ENCODE data around the gene ATXN7. TPM values are rescaled to one million over a fixed set of nuclear protein-coding genes. Genes with fewer than 3 reads are reported as not detected.
A peak's percentile ranks its signal among the peaks of the same experiment; 100 is the strongest.

ATXN7 gene
- total and polyA plus RNA-seq, 4 donors: 4.8 to 46.6 (median 18.0) TPM

DNA sequence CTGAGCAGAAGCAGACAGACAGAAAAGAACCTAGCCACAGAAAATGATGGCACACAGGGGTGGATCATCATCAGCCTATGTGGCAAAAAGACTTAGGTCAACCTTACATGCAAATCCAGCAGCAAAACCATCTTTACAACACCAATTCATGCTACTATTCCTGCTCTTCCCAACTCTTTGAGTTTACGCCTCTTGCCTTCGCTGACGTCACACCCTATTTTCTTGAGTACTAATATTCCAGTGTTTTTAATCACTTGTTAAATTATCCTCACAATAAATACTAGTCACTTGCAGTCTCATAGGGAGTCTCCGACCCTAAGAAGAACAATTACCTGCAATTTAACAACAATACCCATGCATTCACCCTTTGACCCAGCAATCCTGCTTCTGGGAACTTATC, 165.6 kb downstream of the ATXN7 start:
- Histone ChIP-seq H3K27me3 (ENCODE audit: control insufficient read depth in 3 of 3, insufficient read depth in 3 of 3, low read length in 2 of 3) (peaks cover 0 to 2% (median 0%) of the 10 kb centered on the region in 3 donors), H3K4me3 (no peak overlapping the region), H3K9me3 (ENCODE audit: control insufficient read depth in 4 of 4, insufficient read depth in 3 of 4, low read length in 3 of 4) (no peaks in the 10 kb centered on the region), H3K9ac (ENCODE audit: insufficient read depth in 1 of 2, low read length in 2 of 2) (no peak overlapping the region), H3K27ac (ENCODE audit: low read depth in 1 of 2, low read length in 1 of 2) (no peak overlapping the region), H3K4me1 (ENCODE audit: control insufficient read depth in 5 of 5, insufficient read depth in 5 of 5, low read length in 5 of 5) (peaks cover 0 to 4% (median 0%) of the 10 kb centered on the region in 5 donors), H3K36me3 (ENCODE audit: control insufficient read depth in 4 of 4, insufficient read depth in 4 of 4, low read length in 4 of 4) (no peaks in the 10 kb centered on the region)
- no peak for ATAC-seq (ENCODE audit: insufficient read depth, low FRiP score)
- TF ChIP-seq, protein P1, sequence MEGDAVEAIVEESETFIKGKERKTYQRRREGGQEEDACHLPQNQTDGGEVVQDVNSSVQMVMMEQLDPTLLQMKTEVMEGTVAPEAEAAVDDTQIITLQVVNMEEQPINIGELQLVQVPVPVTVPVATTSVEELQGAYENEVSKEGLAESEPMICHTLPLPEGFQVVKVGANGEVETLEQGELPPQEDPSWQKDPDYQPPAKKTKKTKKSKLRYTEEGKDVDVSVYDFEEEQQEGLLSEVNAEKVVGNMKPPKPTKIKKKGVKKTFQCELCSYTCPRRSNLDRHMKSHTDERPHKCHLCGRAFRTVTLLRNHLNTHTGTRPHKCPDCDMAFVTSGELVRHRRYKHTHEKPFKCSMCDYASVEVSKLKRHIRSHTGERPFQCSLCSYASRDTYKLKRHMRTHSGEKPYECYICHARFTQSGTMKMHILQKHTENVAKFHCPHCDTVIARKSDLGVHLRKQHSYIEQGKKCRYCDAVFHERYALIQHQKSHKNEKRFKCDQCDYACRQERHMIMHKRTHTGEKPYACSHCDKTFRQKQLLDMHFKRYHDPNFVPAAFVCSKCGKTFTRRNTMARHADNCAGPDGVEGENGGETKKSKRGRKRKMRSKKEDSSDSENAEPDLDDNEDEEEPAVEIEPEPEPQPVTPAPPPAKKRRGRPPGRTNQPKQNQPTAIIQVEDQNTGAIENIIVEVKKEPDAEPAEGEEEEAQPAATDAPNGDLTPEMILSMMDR (IDR thresholded peaks at IDR 0.05; ENCODE audit: control extremely low read depth, extremely low read depth): no peak
- DNase-seq: no peak
- WGBS, 2 donors: 90 to 91% methylated on average over 4 of the region's 4 CpGs

DNA sequence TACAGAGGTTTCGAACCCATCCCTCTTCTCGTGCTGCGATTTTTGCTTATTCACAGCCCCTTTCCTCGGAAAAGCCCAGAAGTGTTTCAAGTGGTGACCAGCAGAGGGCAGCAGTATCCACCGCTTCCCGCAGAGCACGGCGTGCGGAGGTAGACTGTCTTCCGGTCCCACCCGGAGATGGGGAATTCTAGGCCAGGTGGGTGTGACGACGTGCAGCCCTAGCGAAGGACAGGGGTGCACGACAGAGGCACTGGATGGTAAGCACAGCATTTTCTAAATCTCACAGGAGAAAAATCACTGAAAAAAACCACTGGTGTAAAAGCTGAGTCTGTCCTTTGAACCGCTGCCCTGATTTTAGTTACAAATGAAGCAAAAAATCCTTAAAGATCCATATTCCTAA, 167.1 kb downstream of the ATXN7 start:
- no peak overlapping the region for H3K27ac ChIP-seq (ENCODE audit: low read depth in 1 of 2, low read length in 1 of 2)
- peaks cover 0 to 2% (median 0%) of the 10 kb centered on the region in 3 donors for H3K27me3 ChIP-seq (ENCODE audit: control insufficient read depth in 3 of 3, insufficient read depth in 3 of 3, low read length in 2 of 3)
- no peaks in the 10 kb centered on the region for H3K9me3 ChIP-seq (ENCODE audit: control insufficient read depth in 4 of 4, insufficient read depth in 3 of 4, low read length in 3 of 4)
- ATAC-seq (ENCODE audit: insufficient read depth, low FRiP score) (peak; percentile 92), DNase-seq (peak; percentile 78 to 80 (median 79))
- TF ChIP-seq, protein P1 (IDR thresholded peaks at IDR 0.05; ENCODE audit: control extremely low read depth, extremely low read depth): peak; percentile 87
- no peak overlapping the region for H3K4me3 ChIP-seq
- no peak overlapping the region for H3K9ac ChIP-seq (ENCODE audit: insufficient read depth in 1 of 2, low read length in 2 of 2)
- peaks cover 0 to 4% (median 0%) of the 10 kb centered on the region in 5 donors for H3K4me1 ChIP-seq (ENCODE audit: control insufficient read depth in 5 of 5, insufficient read depth in 5 of 5, low read length in 5 of 5)
- WGBS, 2 donors: 4 to 5% methylated on average over 16 of the region's 16 CpGs
- no peaks in the 10 kb centered on the region for H3K36me3 ChIP-seq (ENCODE audit: control insufficient read depth in 4 of 4, insufficient read depth in 4 of 4, low read length in 4 of 4)

DNA sequence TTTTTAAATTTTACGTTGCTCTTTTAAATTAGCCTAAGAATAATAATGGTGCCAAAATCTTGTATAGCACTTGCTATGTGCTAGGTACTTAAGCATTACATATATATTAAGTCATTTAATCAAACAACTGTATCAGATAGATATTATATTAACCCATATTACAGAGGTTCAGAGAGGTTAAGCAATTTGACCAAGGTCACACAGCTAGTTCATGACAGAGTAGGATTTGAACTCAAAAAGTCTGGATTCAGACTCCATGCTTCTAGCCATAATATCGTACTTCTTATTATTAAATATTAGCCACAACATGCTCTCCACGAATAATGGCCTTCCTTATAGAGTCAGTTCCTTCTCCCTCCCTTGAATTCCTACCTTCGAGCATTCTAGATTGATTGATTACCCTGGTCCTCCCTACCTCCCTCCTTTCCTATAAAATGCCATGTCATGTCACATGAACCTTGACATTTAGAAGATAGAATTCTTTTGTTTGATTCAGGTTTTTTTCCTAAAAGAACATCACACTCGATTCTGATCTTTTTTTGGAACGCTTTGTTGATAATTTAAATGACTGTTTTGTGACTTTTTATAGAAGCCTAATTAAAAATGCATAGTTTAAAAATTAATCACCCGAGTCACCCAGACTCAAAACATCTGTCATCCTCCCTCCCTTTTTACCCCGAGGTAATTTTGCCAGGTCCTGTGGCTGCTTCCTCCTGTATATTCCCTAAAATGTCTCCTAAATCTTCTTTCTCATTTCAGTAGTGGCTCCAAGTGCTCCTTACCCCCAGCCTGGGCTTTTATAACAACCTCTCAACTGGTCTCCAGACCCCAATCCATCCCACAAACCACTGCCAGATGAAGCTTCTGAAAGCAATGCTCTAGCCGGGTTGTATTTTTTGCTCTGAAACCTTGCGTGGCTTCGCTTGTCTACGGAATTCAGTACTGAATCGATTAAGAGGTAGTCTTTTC, 168.2 kb downstream of the ATXN7 start:
- H3K27me3 ChIP-seq (ENCODE audit: control insufficient read depth in 3 of 3, insufficient read depth in 3 of 3, low read length in 2 of 3): peaks cover 0 to 2% (median 0%) of the 10 kb centered on the region in 3 donors
- peaks cover 0 to 4% (median 0%) of the 10 kb centered on the region in 5 donors for H3K4me1 ChIP-seq (ENCODE audit: control insufficient read depth in 5 of 5, insufficient read depth in 5 of 5, low read length in 5 of 5)
- TF ChIP-seq, protein P1 (IDR thresholded peaks at IDR 0.05; ENCODE audit: control extremely low read depth, extremely low read depth): no peak
- H3K27ac ChIP-seq (ENCODE audit: low read depth in 1 of 2, low read length in 1 of 2): no peak overlapping the region
- ATAC-seq (ENCODE audit: insufficient read depth, low FRiP score): no peak
- H3K9ac ChIP-seq (ENCODE audit: insufficient read depth in 1 of 2, low read length in 2 of 2): no peak overlapping the region
- no peaks in the 10 kb centered on the region for H3K36me3 ChIP-seq (ENCODE audit: control insufficient read depth in 4 of 4, insufficient read depth in 4 of 4, low read length in 4 of 4)
- 83 to 87% methylated on average over 13 of the region's 13 CpGs for WGBS, 2 donors
- H3K4me3 ChIP-seq: no peak overlapping the region
- H3K9me3 ChIP-seq (ENCODE audit: control insufficient read depth in 4 of 4, insufficient read depth in 3 of 4, low read length in 3 of 4): no peaks in the 10 kb centered on the region
- no peak for DNase-seq
